GM10266 (cell line): ENCODE data around the gene CRISPLD2.

ENCODE experiments used
- DNase-seq: peaks from one replicate; pipeline ENCODE4 v3.0.0; 2012; ENCODE audit errors: extremely low spot score
- TF ChIP-seq, protein P1 (sequence below): IDR thresholded peaks from 2 replicates; pipeline ENCODE4 v1.5.1; 2012; ENCODE audit warnings: mild to moderate bottlenecking, low read depth; ENCODE audit not compliant: control insufficient read depth, insufficient read depth; ENCODE audit errors: missing control alignments

CRISPLD2 gene

DNA sequence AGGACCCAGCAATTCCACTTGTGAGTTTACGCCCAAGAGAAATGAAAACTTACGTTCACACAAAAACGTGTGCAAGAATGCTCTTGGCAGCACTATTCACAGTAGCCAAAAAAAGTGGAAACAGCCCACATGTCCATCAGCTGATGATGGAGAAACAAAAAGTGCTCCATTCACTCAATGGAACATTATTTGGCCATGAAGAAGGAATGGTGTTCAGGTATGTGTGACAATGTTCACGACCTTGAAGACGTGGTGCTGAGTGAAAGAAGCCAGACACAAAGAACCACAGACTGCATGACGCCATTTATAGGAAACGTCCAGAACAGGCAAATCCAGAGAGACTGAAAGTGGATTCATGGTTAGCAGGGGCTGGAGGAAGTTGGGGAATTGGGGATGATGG, 106.7 kb downstream of the CRISPLD2 start:
- TF ChIP-seq, protein P1, sequence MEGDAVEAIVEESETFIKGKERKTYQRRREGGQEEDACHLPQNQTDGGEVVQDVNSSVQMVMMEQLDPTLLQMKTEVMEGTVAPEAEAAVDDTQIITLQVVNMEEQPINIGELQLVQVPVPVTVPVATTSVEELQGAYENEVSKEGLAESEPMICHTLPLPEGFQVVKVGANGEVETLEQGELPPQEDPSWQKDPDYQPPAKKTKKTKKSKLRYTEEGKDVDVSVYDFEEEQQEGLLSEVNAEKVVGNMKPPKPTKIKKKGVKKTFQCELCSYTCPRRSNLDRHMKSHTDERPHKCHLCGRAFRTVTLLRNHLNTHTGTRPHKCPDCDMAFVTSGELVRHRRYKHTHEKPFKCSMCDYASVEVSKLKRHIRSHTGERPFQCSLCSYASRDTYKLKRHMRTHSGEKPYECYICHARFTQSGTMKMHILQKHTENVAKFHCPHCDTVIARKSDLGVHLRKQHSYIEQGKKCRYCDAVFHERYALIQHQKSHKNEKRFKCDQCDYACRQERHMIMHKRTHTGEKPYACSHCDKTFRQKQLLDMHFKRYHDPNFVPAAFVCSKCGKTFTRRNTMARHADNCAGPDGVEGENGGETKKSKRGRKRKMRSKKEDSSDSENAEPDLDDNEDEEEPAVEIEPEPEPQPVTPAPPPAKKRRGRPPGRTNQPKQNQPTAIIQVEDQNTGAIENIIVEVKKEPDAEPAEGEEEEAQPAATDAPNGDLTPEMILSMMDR, result no peak
- no peak for DNase-seq

- TF ChIP-seq, protein P1, result no peak
Observed at GRCh38 chr16:84927621-84928591, 108.1 kb downstream of the CRISPLD2 start.

GRCh38 chr16:84928679-84929420, 109.1 kb downstream of the CRISPLD2 start:
- TF ChIP-seq, protein P1, result no peak
- DNase-seq, result no peak

More at GRCh38 chr16:84927621-84928591, 108.1 kb downstream of the CRISPLD2 start:
- no peak for DNase-seq

DNA sequence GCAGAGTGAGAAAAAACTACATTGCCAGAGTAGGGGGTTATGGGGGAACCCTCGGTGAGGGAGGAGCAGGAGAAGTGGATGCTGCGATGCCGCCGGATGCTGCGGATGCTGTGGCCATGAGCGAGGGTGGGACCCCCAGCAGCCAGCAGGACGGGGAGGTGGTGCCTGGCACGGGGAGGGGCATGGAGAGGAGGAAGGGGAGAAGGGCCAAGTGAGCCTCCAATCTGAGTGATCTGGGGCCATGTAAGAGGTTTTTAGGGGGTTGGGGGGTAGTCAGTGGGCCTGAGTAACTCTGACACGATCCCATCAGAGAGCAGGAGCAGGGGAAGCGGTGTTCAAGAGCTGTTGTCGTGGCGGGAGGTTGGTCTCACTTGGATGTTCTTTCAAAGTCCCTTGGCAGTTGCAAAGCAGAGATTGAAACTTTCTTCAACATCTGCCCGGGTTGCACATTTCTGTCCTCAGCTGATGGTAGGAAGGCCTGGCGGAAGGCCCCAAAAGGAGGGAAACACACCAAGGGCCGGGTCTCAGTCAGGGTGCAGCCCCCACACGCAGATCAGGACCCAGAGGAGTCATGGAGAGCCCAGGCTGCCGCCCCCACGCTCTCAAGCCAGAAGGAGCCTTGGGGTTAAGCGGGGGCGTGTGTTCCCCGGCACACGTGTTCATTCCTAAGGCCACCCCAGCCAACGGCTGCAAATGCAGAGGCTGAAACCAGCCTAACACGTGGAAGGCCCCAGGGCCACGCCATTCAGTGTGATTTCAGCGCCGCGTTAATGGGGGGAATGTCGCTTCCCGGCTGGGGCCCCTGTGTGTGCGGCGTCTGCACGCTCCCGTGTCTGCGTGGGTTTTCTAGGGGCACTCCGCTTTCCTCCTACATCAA, 109.9 kb downstream of the CRISPLD2 start:
- no peak for DNase-seq
- TF ChIP-seq, protein P1, result no peak

DNA sequence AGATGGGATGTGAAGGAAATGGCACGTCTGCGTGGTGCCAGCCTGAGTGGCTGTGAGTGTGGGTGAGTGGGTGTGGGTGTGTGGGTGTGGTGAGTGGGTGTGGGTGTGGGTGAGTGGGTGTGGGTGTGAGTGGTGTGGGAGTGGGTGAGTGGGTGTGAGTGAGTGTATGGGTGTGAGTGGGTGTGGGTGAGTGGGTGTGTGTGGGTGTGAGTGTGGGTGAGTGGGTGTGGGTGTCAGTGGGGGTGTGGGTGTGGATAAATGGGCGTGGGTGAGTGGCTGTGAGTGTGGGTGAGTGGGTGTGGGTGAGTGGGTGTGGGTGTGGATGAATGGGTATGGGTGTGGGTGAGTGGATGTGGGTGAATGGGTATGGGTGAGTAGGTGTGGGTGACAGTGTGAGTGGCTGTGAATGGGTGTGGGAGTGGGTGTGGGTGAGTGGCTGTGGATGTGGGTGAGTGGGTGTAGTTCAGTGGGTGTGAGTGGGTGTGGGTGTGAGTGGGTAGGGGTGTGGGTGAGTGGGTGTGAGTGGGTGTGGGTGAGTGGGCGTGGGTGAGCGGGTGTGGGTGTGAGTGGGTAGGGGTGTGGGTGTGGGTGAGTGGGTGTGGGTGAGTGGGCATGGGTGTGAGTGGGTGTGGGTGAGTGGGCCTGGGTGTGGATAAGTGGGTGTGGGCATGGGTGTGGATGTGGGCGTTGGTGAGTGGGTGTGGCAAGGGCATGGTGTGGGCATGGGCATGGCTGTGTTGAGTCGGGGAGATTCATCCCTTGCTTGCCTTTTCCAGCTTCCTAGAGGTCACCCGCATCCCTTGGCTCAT, 110.7 kb downstream of the CRISPLD2 start:
- TF ChIP-seq, protein P1, result no peak

GRCh38 chr16:84931107-84931494, 111.3 kb downstream of the CRISPLD2 start:
- TF ChIP-seq, protein P1, result no peak
- no peak for DNase-seq

More for the DNA sequence above, 110.7 kb downstream of the CRISPLD2 start:
- no peak for DNase-seq
